ENCODE data around the gene CDRT4. TPM values are rescaled to one million over a fixed set of nuclear protein-coding genes. Genes with fewer than 3 reads are reported as not detected.
"Not testable (repeated sequence)": the region's sequence is repeated elsewhere in the genome, so short reads cannot be mapped to it uniquely, and the experiment has no call there.

Gene CDRT4
- total RNA-seq: 1 to 10 TPM; 1.5 to 2.7 TPM

DNA sequence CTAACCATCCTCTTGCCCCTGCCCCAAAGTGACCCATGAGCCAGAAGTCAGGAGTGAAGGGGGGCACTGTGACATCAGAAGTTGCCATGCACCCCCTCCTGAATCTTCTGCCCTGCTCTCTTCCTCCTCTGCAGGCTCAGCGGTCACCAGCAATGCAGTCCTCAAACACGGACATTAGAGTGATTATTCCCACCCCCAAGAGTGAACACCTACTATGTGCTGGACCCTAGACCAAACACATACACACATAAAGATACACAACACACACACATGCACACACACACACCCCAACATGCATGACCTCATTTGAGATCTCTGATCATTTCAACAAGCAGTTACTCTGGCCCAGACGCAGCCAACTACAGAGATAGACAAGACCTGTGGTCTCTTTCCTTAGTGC is at the start of gene CDRT4:
TSS of gene CDRT4 (minus strand) at position 30 of the 400 bp plus-strand sequence. CDS start 27,383 bp downstream, outside the sequence.
- Mint-ChIP-seq H3K27ac (no peak within 1 kb of the TSS), H3K9me3 (no peaks in the 10 kb centered on the region), H3K27me3 (no peaks in the 10 kb centered on the region), H3K4me3 (no peak within 1 kb of the TSS), H3K4me1 (no peaks in the 10 kb centered on the region), H3K36me3 (ENCODE audit: low read depth) (no peaks in the 10 kb centered on the region)
- POLR2A ChIA-PET: no interaction called here
- no peak for DNase-seq
- CTCF ChIA-PET: no interaction called here

DNA sequence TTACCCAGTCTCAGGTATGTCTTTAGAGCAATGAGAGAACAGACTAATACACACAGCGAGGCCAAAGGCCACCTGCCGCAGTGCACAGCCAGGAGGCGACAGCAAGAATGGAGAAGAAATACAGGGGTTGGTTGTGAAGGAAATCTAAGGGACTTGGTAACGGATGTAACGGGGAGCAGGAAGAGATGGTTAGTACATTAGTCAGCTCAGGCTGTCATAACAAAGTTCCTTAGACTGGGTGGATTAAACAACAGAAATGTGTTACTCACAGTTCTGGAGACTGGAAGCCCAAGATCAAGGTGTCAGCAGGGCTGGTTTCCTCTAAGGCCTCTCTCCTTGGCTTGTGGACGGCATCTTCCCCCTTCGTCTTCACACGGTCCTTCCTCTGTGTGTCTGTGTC is 48.7 kb upstream of the CDRT4 start:
- no peak for DNase-seq
- ChIA-PET CTCF (interaction anchor here (0.8 kb wide), 1 partner anchor 13 kb away, joined by 3 read pairs; no protein-coding TSS in a partner anchor), POLR2A (no interaction called here)
- Mint-ChIP-seq H3K27me3 (no peaks in the 10 kb centered on the region), H3K9me3 (no peaks in the 10 kb centered on the region), H3K36me3 (ENCODE audit: low read depth) (peaks cover 4% of the 10 kb centered on the region), H3K27ac (no peak overlapping the region), H3K4me1 (no peaks in the 10 kb centered on the region), H3K4me3 (no peak overlapping the region)

DNA sequence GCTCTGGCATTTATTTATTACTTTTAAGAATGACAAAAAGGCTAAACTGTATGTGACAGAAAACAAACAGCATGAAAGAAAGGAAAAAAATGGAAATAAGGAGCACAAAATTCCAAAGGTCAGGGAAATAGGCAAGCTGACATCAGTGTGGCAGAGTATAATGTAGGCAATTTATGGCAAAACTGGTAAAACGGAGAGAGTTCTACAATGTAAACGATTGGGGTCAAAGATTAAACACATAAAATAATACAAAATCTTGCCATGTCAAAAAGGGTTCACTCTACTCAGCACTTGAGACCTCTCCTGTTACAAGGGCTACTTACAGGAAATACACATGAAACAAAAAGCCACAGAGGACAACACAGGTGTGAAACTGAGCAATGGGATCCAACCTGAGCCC is 47.0 kb upstream of the CDRT4 start:
- H3K4me1 Mint-ChIP-seq: no peaks in the 10 kb centered on the region
- no peak for DNase-seq
- no peak overlapping the region for H3K4me3 Mint-ChIP-seq
- no peak overlapping the region for H3K27ac Mint-ChIP-seq
- H3K9me3 Mint-ChIP-seq: no peaks in the 10 kb centered on the region
- ChIA-PET CTCF (interaction anchor here (1.1 kb wide), 1 partner anchor 11 kb away, joined by 5 read pairs; no protein-coding TSS in a partner anchor), POLR2A (no interaction called here)
- H3K27me3 Mint-ChIP-seq: no peaks in the 10 kb centered on the region
- peaks cover 6% of the 10 kb centered on the region for H3K36me3 Mint-ChIP-seq (ENCODE audit: low read depth)

DNA sequence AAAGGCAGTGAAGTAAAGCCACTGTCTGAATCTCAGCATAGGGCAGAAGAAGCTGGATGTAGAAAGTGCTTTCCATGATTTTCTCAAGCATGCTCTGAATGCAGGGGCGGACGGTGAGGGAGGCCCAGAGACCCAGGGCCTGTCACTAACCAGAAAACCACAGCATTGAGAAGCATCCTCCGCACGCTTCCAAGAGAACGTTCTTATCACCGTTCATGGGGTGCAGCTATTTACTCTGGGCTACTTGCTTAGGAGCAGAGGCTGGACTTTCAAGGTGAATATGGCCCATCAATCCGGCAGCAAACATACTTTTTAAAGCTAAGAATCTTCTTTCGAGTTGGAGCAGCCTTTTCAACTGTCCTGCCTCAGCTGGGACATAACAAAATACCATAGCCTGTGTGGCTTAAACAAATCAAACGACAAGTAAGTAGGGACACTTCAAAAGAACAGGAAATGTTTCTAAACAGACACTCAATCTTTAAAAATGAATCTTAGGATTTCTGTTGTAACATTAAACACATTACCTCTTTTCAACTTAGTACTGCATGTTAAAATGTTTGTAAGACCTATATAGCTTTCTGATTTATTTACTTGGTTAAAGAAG is 46.5 kb upstream of the CDRT4 start:
- H3K27me3 Mint-ChIP-seq: no peaks in the 10 kb centered on the region
- no peaks in the 10 kb centered on the region for H3K4me1 Mint-ChIP-seq
- H3K9me3 Mint-ChIP-seq: no peaks in the 10 kb centered on the region
- POLR2A ChIA-PET: no interaction called here
- no peak for DNase-seq
- H3K27ac Mint-ChIP-seq: no peak overlapping the region
- CTCF ChIA-PET: interaction anchor here (1.1 kb wide), 1 partner anchor 11 kb away, joined by 5 read pairs; no protein-coding TSS in a partner anchor
- peaks cover 6% of the 10 kb centered on the region for H3K36me3 Mint-ChIP-seq (ENCODE audit: low read depth)
- H3K4me3 Mint-ChIP-seq: no peak overlapping the region

DNA sequence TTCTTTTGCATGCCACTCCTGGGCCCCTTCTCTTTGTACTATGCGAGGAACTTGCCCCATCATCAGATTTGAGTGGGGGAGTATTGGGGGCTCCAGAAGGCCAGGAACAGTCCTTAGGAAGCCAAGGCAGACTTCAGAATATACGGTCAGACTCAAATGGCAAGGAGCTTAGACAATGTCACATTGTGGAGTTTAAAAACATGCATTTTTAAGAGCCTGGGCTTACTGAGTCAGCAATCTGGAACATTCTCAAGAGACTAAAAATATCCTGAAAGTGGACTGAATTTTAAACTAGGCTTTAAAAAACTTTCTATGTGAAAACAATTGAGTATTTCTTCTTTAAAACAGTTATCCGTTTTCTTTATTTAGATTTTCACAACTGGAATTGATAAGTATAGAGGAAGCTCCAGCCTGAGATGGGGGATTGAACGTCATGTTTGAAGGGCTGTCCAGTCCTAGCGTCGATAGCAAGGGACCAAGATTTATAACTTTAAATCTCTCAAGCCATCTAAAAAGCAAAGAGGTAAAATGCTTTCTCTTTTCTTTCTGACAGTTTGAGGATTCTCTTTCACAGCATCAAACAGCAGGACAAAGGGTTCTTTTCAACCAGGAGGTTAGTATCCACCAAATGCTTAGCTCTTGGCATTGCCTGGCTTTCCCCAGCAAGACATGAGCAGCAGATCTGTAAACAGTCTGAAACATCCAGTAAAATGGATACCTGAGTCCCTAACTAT is 45.8 kb upstream of the CDRT4 start:
- H3K9me3 Mint-ChIP-seq: no peaks in the 10 kb centered on the region

DNA sequence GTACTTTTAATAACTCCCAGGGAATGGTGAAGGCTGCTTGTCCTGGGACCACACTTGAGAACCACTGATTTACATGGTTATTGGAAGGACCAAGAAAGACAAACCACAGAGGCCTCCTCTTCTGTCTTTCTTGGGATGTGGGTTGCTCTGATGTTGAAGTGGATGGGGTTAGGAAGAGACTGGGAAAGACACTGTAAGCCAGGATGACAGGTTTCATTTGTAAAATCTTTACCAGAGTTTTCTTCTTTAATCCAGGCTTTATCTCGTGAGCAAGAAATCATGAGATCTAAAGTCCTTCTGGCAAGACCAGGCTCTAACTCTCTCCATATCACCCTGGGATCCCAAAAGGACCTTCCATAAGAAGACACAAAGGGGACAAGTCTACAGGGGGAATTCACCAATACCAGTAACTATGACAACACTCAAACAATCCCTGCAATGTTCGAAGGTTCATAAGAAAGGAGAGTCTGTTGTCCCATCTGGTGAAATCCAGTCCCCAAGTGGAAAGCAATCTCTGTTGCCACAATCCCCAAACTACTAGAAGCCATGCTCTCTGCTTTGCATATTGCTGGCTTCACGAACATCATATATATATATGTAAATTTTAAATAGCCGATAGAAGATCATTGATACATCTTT is 44.8 kb upstream of the CDRT4 start:
- H3K27me3 Mint-ChIP-seq: no peaks in the 10 kb centered on the region
- POLR2A ChIA-PET: no interaction called here
- H3K4me1 Mint-ChIP-seq: no peaks in the 10 kb centered on the region
- no peak for DNase-seq
- no peak overlapping the region for H3K27ac Mint-ChIP-seq
- no peak overlapping the region for H3K4me3 Mint-ChIP-seq
- no peaks in the 10 kb centered on the region for H3K9me3 Mint-ChIP-seq
- peaks cover 6% of the 10 kb centered on the region for H3K36me3 Mint-ChIP-seq (ENCODE audit: low read depth)
- CTCF ChIA-PET: no interaction called here

More for the DNA sequence above, 45.8 kb upstream of the CDRT4 start:
- Mint-ChIP-seq H3K27ac (no peak overlapping the region), H3K4me3 (no peak overlapping the region), H3K36me3 (ENCODE audit: low read depth) (peaks cover 6% of the 10 kb centered on the region), H3K4me1 (no peaks in the 10 kb centered on the region), H3K27me3 (no peaks in the 10 kb centered on the region)
- ChIA-PET POLR2A (no interaction called here), CTCF (interaction anchor here (1.1 kb wide), 1 partner anchor 10 kb away, joined by 5 read pairs; no protein-coding TSS in a partner anchor)
- DNase-seq: no peak

DNA sequence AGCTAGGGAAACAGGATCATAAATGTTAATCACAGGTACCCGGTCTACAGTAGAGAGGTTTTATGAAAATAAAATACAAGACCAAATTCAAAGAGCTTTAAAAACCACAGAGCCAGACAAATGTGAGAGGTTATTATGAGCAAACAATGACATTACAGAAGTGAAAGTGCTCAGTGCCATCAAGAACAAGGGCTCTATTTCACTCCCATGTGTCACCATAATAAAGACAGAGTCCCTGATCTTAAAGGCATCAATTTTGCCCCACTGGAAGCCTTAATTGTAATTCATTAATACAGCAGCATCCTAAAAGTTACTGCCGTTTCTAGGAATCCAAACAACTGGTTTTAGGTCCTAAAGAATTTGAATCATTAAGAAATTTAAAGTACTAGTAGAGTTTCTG is 43.7 kb upstream of the CDRT4 start:
- Mint-ChIP-seq H3K4me3 (no peak overlapping the region), H3K27ac (no peak overlapping the region), H3K27me3 (no peaks in the 10 kb centered on the region), H3K4me1 (no peaks in the 10 kb centered on the region), H3K9me3 (no peaks in the 10 kb centered on the region), H3K36me3 (ENCODE audit: low read depth) (peaks cover 6% of the 10 kb centered on the region)
- DNase-seq: no peak
- ChIA-PET POLR2A (no interaction called here), CTCF (no interaction called here)

DNA sequence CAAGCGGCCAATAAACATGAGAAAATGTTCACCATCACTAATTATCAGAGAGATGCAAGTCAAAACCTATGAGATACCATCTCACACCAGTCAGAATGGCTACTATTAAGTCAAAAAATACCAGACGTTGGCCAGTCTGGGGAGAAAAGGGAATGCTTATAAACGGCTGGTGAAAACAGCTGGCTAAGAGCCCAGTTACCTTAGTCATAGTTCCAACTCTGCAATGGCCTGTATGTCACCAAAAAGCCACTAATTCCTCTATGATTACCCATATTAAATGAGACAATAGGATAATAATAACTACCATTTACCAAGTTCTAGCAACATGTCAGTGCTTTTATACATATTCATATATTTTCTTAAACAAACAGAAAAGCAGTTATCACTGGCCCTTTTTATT is 42.9 kb upstream of the CDRT4 start:
- CTCF ChIA-PET: no interaction called here
- H3K4me3 Mint-ChIP-seq: no peak overlapping the region
- POLR2A ChIA-PET: no interaction called here
- DNase-seq: no peak
- no peaks in the 10 kb centered on the region for H3K9me3 Mint-ChIP-seq
- H3K36me3 Mint-ChIP-seq (ENCODE audit: low read depth): peaks cover 2% of the 10 kb centered on the region
- H3K27ac Mint-ChIP-seq: no peak overlapping the region
- H3K27me3 Mint-ChIP-seq: no peaks in the 10 kb centered on the region
- H3K4me1 Mint-ChIP-seq: no peaks in the 10 kb centered on the region

DNA sequence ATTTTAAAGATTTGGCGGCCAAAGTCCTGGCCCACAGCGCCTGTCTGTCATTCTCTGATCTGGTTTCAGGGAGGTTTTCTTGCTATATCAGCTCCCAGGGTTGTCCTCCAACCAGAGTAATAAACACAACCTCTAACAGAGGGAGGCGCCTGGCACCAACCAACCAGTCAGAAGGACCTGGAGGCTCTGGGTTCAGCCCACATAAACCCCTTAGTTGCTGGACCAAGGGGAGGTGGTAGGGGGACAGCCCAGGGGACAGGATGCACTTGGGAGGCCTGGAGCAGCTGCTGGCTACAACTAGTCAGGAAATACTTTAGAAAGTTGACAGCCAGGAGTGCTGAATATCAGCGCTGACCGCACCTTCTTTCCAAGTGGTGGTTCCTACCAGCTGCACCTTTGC is 41.7 kb upstream of the CDRT4 start:
- Mint-ChIP-seq H3K4me1 (no peaks in the 10 kb centered on the region), H3K27ac (no peak overlapping the region), H3K36me3 (ENCODE audit: low read depth) (peaks cover 2% of the 10 kb centered on the region), H3K9me3 (no peaks in the 10 kb centered on the region), H3K27me3 (no peaks in the 10 kb centered on the region), H3K4me3 (no peak overlapping the region)
- no peak for DNase-seq
- ChIA-PET POLR2A (no interaction called here), CTCF (interaction anchor here (0.9 kb wide), 1 partner anchor 12 kb away, joined by 3 read pairs; no protein-coding TSS in a partner anchor)

DNA sequence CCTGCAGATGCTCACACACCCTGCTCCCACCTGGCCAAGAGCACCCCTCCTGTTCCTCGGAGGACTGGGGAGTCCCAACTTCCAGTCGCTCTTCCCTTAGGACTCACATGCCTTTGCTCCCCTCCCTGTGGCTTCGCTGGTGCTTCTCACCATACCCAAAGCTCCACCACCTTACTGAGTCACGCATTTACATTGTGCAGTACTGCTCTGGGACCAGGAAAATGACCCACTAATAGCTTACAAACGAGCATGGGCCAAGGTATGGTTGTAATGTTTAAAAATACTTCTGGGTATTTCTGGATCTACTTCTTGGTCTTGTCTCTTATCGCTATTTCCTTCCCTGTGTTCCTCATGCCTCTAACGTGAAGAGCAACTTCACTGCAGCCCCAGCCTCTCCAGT is 41.0 kb upstream of the CDRT4 start:
- ChIA-PET POLR2A (no interaction called here), CTCF (no interaction called here)
- Mint-ChIP-seq H3K36me3 (ENCODE audit: low read depth) (peaks cover 2% of the 10 kb centered on the region), H3K4me1 (no peaks in the 10 kb centered on the region), H3K27ac (no peak overlapping the region), H3K4me3 (no peak overlapping the region), H3K9me3 (no peaks in the 10 kb centered on the region), H3K27me3 (no peaks in the 10 kb centered on the region)
- DNase-seq: no peak

DNA sequence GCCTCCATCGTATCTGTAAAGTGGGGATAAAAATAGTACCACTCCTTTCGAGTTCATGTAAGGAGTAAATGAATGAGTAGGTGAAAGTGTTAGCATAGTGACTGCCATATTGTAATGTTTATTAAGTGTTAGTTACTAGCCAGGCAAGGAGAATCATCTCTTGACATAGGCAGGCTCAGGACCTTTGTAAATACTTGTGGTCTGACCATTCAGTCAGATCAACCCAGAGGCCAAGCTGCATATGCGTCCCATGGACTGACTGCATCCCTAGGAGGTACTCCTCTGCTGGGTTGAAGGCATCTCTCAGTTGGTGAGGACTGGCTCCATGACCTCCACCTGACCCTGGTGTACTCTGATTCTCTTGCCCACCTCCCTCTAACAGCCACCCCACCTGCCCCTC is 40.5 kb upstream of the CDRT4 start:
- CTCF ChIA-PET: no interaction called here
- Mint-ChIP-seq H3K36me3 (ENCODE audit: low read depth) (peaks cover 2% of the 10 kb centered on the region), H3K4me3 (no peak overlapping the region), H3K27ac (no peak overlapping the region), H3K4me1 (peaks cover under 1% of the 10 kb centered on the region), H3K9me3 (no peaks in the 10 kb centered on the region), H3K27me3 (no peaks in the 10 kb centered on the region)
- DNase-seq: no peak
- POLR2A ChIA-PET: no interaction called here

DNA sequence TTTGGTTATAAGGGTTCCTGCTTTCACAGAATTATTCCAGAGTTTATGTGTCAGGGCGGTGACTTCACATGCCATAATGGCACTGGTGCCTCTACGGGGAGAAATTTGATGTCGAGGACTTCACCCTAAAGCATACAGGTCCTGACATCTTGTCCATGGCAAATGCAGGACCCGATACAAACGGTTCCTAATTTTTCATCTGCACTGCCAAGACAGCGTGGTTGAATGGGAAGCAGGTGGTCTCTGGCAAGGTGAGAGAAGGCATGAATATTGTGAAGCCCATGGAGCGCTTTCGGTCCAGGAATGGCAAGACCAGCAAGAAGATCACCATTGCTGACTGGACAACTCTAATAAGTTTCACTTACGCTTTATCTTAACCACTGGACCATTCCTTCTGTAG is 39.6 kb upstream of the CDRT4 start:
- H3K4me3 Mint-ChIP-seq: no peak overlapping the region
- POLR2A ChIA-PET: no interaction called here
- H3K36me3 Mint-ChIP-seq (ENCODE audit: low read depth): peaks cover 2% of the 10 kb centered on the region
- DNase-seq: no peak
- CTCF ChIA-PET: no interaction called here
- H3K27me3 Mint-ChIP-seq: no peaks in the 10 kb centered on the region
- H3K4me1 Mint-ChIP-seq: peaks cover 5% of the 10 kb centered on the region
- no peaks in the 10 kb centered on the region for H3K9me3 Mint-ChIP-seq
- no peak overlapping the region for H3K27ac Mint-ChIP-seq

DNA sequence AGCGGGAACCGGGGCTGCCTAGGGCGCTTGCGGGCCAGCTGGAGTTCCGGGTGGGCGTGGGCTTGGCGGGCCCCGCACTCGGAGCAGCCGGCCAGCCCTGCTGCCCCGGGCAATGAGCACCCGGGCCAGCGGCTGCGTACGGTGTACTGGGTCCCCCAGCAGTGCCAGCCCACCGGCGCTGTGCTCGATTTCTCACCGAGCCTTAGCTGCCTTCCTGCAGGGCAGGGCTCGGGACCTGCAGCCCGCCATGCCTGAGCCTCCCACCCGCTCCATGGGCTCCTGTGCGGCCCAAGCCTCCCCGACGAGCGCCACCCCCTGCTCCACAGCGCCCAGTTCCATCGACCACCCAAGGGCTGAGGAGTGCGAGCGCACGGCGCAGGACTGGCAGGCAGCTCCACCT is 38.3 kb upstream of the CDRT4 start:
- POLR2A ChIA-PET; H3K4me3 Mint-ChIP-seq; CTCF ChIA-PET; H3K27me3 Mint-ChIP-seq; H3K4me1 Mint-ChIP-seq; DNase-seq; H3K9me3 Mint-ChIP-seq; H3K36me3 Mint-ChIP-seq (ENCODE audit: low read depth); H3K27ac Mint-ChIP-seq: not testable (repeated sequence)

Data from activated CD4-positive, alpha-beta T cell treated with anti-CD3 and anti-CD28 coated beads, Interleukin-2, amount 10 ng/mL, durations not matched to agents 7 days and 5 days (primary cell).